IPS-18a (cell line): ENCODE results near the gene MCM5.
"Not testable (repeated sequence)": the region's sequence is repeated elsewhere in the genome, so short reads cannot be mapped to it uniquely, and the experiment has no call there.

Source experiments
- H3K27ac ChIP-seq: one replicate; pipeline ENCODE4 v1.5.1; 2013; ENCODE audit warnings: low read length
- H3K27me3 ChIP-seq: one replicate; pipeline ENCODE4 v1.6.1; 2013; ENCODE audit warnings: mild to moderate bottlenecking, low read length; ENCODE audit not compliant: control insufficient read depth, insufficient read depth
- H3K36me3 ChIP-seq: one replicate; pipeline ENCODE4 v1.6.1; 2013; ENCODE audit warnings: low read depth, low read length; ENCODE audit not compliant: control insufficient read depth
- H3K4me1 ChIP-seq: one replicate; pipeline ENCODE4 v1.6.1; 2013; ENCODE audit warnings: low read depth, low read length; ENCODE audit not compliant: control insufficient read depth
- H3K4me3 ChIP-seq: one replicate; pipeline ENCODE4 v1.5.1; 2013; ENCODE audit warnings: low read length
- H3K9ac ChIP-seq: one replicate; pipeline ENCODE4 v1.6.1; 2013; ENCODE audit warnings: mild to moderate bottlenecking, low read length, moderate library complexity
- H3K9me3 ChIP-seq: one replicate; pipeline ENCODE4 v1.6.1; 2013; ENCODE audit warnings: low read depth, low read length; ENCODE audit not compliant: control insufficient read depth

Gene MCM5

DNA sequence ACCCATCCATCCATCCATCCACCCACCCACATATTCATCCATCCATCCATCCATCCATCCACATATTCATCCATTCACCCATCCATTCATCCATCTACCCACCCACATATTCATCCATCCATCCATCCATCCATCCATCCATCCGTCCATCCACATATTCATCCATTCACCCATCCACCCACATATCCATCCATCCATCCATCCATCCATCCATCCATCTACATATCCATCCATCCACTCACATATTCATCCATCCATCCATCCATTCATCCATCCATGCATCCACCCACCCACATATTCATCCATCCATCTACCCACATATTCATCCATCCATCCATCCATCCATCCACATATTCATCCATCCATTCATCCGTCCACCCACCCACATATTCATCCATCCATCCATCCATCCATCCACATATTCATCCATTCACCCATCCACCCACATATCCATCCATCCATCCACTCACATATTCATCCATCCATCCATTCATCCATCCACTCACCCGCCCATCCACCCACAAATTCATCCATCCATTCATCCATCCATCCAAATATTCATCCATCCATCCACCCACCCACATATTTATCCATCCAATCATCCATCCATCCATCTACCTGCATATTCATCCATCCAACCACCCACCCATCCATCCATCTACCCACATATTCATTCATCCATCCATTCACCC, 38.9 kb downstream of the MCM5 start:
- H3K4me1 ChIP-seq, H3K36me3 ChIP-seq, H3K27ac ChIP-seq, H3K9ac ChIP-seq, H3K9me3 ChIP-seq, H3K27me3 ChIP-seq, H3K4me3 ChIP-seq: not testable (repeated sequence)

DNA sequence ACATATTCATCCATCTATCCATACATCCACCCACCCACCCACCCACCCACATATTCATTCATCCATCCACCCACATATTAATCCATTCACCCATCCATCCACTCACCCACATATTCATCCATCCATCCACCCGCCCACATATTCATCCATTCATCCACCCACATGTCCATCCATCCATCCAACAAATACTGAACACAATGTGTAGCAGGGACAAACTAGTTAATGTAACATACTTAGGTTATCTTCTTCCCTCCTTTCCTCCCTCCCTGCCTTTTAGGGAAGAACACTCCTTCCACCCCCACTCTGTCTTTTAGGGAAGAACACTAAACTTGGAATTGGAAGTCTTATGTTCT, 39.4 kb downstream of the MCM5 start:
- no peak overlapping the region for H3K27ac ChIP-seq
- H3K4me3 ChIP-seq = no peak overlapping the region
- H3K4me1 ChIP-seq = no peaks in the 10 kb centered on the region
- no peaks in the 10 kb centered on the region for H3K27me3 ChIP-seq
- no peak overlapping the region for H3K9ac ChIP-seq
- H3K9me3 ChIP-seq = no peaks in the 10 kb centered on the region
- peaks cover 7% of the 10 kb centered on the region for H3K36me3 ChIP-seq

DNA sequence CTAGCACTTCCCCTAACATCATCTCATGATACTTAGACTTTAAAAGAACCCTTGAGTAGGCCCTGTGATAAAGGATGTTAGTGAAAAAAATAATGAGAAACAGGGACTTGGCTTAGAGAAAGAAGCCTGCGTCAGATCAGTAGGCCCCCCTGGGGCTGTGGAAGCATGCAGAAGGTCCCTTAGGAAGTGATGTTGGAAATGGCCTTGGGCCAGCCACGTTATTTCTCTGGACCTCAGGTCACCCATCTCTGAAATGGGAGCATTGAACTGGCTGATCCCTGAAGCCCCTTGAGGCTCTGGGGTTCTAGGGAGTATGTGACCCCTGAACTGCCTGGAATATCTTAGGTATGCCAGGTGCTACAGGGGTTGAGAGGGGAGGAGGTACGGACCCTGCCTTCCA, 40.2 kb downstream of the MCM5 start:
- H3K4me1 ChIP-seq = no peaks in the 10 kb centered on the region
- H3K9ac ChIP-seq = no peak overlapping the region
- peaks cover 4% of the 10 kb centered on the region for H3K36me3 ChIP-seq
- no peak overlapping the region for H3K27ac ChIP-seq
- H3K27me3 ChIP-seq = no peaks in the 10 kb centered on the region
- H3K4me3 ChIP-seq = no peak overlapping the region
- H3K9me3 ChIP-seq = no peaks in the 10 kb centered on the region

DNA sequence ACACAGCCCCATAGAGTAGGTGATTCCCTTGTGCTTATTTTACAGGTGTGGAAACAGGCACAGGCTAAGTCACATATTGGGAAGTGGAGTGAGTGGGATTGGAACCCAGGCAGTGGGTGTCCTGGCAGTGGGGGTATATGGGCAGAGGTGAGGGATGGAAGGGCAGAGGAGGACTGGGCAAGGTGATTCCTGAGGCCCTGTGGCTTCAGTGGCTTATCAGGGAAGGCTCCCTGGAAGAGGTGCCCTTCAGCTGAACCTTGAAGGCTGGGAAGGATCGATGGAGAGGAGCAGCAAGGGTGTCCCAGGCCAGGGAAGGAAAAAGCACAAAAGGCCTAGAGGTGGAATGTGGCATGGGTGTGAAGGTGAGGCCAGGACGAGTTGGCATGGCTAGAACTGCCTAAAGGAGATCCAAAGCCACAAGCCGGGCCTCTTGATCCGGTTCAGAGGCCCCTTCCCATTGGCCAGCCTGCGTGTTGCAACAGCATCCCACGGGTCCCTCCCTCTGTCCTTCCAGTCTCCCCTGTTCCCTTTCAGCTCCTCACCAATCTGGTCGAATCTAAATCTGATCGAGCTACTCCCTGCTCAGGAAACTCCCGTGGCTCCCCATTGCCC, 41.7 kb downstream of the MCM5 start:
- H3K27me3 ChIP-seq = no peaks in the 10 kb centered on the region
- H3K4me1 ChIP-seq = no peaks in the 10 kb centered on the region
- no peak overlapping the region for H3K9ac ChIP-seq
- no peaks in the 10 kb centered on the region for H3K9me3 ChIP-seq
- peaks cover 4% of the 10 kb centered on the region for H3K36me3 ChIP-seq
- H3K4me3 ChIP-seq = no peak overlapping the region
- no peak overlapping the region for H3K27ac ChIP-seq

DNA sequence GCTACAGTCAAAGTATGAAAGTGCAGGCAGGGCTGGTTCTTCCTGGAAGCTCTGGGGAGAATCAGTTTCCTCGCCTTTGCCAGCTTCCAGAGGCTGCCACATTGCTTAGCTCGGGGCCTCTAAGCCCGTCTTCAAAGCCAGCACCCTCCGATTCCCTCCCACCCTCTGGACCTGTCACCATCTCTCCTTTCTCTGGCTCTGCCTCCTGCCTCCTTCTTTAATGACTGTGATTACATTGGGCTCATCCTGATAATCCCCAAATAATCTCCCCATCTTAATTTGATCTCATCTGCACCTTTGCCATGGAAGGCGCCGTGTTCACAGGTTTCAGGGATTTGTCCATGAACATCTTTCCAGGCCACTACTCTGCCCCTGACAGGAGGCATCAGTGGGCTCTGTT, 42.5 kb downstream of the MCM5 start:
- Histone ChIP-seq H3K4me3 (no peak overlapping the region), H3K27me3 (no peaks in the 10 kb centered on the region), H3K9me3 (no peaks in the 10 kb centered on the region), H3K9ac (no peak overlapping the region), H3K4me1 (no peaks in the 10 kb centered on the region), H3K27ac (no peak overlapping the region), H3K36me3 (peaks cover 4% of the 10 kb centered on the region)

DNA sequence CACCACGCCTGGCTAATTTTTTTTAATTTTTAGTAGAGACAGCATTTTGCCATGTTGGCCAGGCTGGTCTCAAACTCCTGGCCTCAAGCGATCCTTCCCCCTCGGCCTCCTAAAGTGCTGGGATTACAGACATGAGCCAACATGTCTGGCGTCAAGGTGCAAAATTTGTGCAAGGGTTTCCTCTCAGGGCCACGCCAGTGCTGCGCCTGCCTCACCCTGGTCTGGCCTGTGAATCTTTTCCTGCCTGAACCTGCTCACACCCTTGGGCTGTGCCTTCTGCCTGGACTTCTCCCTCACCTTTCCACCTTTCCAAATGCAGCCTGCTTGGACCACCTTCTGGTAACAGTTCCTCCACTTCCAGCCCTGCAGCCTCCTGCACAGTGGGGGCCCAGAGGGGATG, 43.4 kb downstream of the MCM5 start:
- Histone ChIP-seq H3K4me1 (peaks cover 1% of the 10 kb centered on the region), H3K27ac (no peak overlapping the region), H3K27me3 (no peaks in the 10 kb centered on the region), H3K4me3 (no peak overlapping the region), H3K36me3 (peaks cover 4% of the 10 kb centered on the region), H3K9me3 (no peaks in the 10 kb centered on the region), H3K9ac (no peak overlapping the region)

DNA sequence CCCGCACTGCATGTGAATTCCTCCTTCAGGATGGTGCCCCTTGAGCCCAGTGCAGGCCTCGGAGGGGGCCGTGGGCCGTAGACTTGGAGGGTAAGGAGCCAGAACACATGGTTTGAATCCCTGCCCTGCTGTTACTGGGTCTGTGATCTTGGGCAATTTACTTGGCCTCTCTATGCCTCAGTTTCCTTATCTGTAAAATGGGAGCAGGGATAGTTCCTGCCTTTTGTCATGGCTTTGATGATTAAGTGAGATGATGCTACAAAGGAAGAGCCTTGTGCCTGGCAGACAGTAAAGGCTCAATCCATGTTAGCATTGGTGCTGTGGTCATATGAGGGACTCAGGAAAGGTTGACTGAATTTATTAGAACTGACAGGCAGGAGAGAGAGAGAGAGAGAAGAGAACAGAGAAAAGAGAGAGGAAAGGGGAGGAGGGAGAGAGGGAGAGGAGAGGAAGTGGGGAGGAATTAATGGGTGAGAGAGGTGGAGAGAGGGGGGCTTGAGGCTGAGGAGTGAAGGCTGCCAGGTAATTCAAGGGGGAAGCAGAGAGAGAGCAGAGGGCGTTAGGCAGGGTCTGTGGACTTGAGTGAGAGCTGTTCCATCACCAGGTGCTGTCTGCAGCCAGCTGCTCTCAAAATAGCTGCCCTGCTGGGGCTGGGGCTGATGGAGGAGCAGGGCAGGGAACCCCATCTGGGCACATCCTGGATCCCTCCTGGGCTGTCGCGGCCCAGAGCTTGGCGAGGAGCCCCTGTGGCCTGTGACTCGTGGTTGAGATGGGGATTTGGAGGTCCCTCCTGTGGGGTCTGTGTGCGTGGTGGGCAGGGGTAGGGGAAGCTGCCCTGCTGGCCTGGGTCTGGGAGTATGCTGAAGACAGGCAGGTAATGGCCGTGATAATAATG, 44.1 kb downstream of the MCM5 start:
- Histone ChIP-seq H3K9me3 (no peaks in the 10 kb centered on the region), H3K4me3 (no peak overlapping the region), H3K4me1 (peaks cover 6% of the 10 kb centered on the region), H3K27ac (no peak overlapping the region), H3K9ac (no peak overlapping the region), H3K27me3 (no peaks in the 10 kb centered on the region), H3K36me3 (peaks cover 4% of the 10 kb centered on the region)

DNA sequence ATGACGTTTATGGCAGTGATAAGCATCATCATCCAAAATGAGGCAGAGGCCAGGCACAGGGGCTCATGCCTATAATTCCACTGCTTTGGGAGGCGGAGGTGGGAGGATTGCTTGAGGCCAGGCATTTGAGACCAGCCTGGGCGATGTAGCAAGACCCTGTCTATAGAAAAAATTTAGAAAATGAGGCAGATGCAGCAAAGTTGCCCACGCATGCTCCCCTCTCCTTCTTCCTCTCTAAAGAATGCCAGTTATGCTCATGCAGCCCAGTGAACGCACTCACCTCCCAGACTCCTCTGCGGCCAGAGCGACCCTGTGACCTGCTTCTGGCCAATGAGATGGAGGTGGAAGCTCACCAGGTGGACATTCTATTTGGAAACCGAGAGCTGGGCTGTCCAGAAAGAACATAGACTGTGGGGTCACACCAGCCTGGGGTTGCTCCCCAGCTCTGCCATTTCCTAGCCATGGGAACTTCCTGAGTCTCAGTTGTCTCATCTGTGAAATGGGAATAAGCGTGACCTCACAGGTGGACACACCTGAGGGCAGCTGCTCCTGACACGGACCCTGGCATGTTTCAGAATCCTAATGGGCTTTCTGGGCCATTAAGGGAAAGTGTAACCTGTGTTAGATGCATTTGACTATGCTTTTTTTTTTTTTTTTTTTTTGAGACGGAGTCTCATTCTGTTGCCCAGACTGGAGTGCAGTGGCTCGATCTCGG, 44.9 kb downstream of the MCM5 start:
- Histone ChIP-seq H3K27ac (no peak overlapping the region), H3K4me3 (no peak overlapping the region), H3K9ac (no peak overlapping the region), H3K27me3 (no peaks in the 10 kb centered on the region), H3K9me3 (no peaks in the 10 kb centered on the region), H3K36me3 (peaks cover under 1% of the 10 kb centered on the region), H3K4me1 (peaks cover 6% of the 10 kb centered on the region)

DNA sequence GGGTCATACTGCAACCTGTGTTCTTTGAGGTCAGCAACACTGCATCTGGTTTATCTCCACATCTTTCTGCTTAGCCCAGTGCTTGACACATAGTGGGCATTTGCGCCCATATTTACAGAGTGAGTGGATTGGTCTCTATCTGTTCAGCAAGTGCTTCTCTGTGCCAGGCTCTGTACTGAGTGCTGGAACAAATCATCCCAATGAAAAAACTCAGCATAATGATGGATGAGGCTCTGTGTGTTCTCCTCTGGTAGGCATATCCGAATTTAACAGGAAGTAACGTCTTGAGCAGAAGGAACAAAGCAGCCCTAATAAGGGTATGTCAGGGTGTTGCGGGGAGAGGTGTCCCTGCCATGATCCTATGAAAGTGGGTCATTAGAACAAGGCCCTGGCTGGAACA, 46.0 kb downstream of the MCM5 start:
- Histone ChIP-seq H3K27ac (no peak overlapping the region), H3K27me3 (no peaks in the 10 kb centered on the region), H3K9me3 (no peaks in the 10 kb centered on the region), H3K4me1 (peaks cover 6% of the 10 kb centered on the region), H3K36me3 (no peaks in the 10 kb centered on the region), H3K9ac (no peak overlapping the region), H3K4me3 (no peak overlapping the region)

DNA sequence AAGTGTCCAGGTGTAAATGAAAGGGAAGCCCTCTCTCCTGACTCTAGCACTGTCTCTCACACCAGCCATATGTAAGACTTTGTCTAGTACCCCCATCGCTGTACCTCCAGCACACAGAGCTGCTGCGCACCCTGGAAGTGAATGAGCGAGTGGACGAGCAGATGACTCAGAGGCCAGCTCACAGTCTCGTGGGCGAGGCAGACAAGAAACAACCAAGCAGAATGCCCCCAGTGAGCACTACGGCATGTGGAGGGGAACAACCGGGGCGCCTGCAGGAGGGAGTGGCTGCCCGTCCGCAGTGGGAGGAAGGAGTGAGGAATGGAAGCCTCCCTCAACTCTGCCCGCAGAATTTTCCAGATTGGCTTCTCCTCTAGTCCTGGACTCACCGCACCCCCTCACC, 46.4 kb downstream of the MCM5 start:
- no peak overlapping the region for H3K4me3 ChIP-seq
- no peak overlapping the region for H3K9ac ChIP-seq
- H3K36me3 ChIP-seq = no peaks in the 10 kb centered on the region
- no peaks in the 10 kb centered on the region for H3K27me3 ChIP-seq
- H3K9me3 ChIP-seq = no peaks in the 10 kb centered on the region
- H3K27ac ChIP-seq = no peak overlapping the region
- H3K4me1 ChIP-seq = peaks cover 6% of the 10 kb centered on the region

DNA sequence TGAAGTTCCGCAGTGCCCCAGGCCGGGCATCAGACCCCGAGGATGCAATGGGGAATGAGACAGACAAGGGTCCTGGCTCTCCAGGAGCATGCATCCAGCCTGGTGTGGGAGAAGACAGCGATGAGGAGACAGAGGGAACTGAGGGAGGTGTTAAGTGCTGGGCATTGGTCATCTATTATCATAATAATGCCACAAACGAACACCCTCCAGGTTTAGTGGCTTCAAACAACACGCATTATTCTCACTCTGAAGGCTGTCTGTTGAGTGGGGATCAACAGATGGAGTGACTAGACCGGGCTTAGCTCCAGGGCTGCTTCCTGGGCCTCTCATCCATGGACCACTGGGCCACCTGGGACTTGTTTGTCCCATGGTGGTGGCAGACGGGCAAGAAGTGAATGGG, 48.6 kb downstream of the MCM5 start:
- Histone ChIP-seq H3K4me1 (peaks cover 6% of the 10 kb centered on the region), H3K27me3 (no peaks in the 10 kb centered on the region), H3K4me3 (no peak overlapping the region), H3K27ac (no peak overlapping the region), H3K36me3 (no peaks in the 10 kb centered on the region), H3K9ac (no peak overlapping the region), H3K9me3 (no peaks in the 10 kb centered on the region)
